Testis (tissue), 2 donors: ENCODE measurements around the gene TOLLIP.

Experiments used
- CTCF ChIP-seq, 3 experiments: fragments of 450-650 bp in 2 of 3; fragments of 200-600 bp in 1 of 3; sonication (generic) in 1 of 3; IDR thresholded peaks; one replicate each; pipeline ENCODE4 v1.5.1; 2016 to 2019; ENCODE audit warnings: antibody characterized with exemption in 3 of 3, mild to moderate bottlenecking in 2 of 3, moderate library complexity in 1 of 3
- POLR2A ChIP-seq: fragments of 450-650 bp; IDR thresholded peaks from one replicate; pipeline ENCODE4 v1.6.1; 2017; ENCODE audit warnings: antibody characterized with exemption, mild to moderate bottlenecking, moderate library complexity

- no peak for TF ChIP-seq CTCF (IDR thresholded peaks at IDR 0.05)
- TF ChIP-seq POLR2A: no peak
Measured at GRCh38 chr11:1298695-1299492, 10.5 kb downstream of the TOLLIP start.
